Measurements from ENCODE around the gene TPX2.

The TPX2 gene, protein sequence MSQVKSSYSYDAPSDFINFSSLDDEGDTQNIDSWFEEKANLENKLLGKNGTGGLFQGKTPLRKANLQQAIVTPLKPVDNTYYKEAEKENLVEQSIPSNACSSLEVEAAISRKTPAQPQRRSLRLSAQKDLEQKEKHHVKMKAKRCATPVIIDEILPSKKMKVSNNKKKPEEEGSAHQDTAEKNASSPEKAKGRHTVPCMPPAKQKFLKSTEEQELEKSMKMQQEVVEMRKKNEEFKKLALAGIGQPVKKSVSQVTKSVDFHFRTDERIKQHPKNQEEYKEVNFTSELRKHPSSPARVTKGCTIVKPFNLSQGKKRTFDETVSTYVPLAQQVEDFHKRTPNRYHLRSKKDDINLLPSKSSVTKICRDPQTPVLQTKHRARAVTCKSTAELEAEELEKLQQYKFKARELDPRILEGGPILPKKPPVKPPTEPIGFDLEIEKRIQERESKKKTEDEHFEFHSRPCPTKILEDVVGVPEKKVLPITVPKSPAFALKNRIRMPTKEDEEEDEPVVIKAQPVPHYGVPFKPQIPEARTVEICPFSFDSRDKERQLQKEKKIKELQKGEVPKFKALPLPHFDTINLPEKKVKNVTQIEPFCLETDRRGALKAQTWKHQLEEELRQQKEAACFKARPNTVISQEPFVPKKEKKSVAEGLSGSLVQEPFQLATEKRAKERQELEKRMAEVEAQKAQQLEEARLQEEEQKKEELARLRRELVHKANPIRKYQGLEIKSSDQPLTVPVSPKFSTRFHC
- total RNA-seq = 1.1 to 10.0 (median 3.1) reads per million in 4 experiments

DNA sequence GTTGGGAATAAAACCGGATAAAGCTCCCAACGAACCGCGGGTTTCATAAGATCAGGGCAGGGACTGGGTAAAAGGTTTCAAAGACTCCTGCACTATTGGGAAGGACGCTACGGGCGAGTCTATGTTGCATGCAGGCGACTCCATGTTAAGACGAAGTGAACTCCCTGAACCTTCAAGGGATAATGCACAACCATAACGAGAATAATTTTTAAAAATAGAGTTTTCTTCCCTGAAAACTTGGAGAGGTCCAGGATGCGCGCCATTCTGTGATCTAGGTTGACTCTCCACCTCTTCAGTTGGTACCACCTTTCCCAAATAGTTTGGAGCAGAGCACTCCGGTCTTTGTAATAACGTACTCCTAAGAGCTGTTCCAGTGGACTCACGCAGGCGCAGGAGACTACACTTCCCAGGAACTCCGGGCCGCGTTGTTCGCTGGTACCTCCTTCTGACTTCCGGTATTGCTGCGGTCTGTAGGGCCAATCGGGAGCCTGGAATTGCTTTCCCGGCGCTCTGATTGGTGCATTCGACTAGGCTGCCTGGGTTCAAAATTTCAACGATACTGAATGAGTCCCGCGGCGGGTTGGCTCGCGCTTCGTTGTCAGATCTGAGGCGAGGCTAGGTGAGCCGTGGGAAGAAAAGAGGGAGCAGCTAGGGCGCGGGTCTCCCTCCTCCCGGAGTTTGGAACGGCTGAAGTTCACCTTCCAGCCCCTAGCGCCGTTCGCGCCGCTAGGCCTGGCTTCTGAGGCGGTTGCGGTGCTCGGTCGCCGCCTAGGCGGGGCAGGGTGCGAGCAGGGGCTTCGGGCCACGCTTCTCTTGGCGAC lies at the start of gene TPX2:
TSS of gene TPX2 (plus strand) at position 562 of the 821 bp plus-strand sequence. CDS start 18,187 bp downstream, outside the sequence.
- peak; percentile 66 for DNase-seq

DNA sequence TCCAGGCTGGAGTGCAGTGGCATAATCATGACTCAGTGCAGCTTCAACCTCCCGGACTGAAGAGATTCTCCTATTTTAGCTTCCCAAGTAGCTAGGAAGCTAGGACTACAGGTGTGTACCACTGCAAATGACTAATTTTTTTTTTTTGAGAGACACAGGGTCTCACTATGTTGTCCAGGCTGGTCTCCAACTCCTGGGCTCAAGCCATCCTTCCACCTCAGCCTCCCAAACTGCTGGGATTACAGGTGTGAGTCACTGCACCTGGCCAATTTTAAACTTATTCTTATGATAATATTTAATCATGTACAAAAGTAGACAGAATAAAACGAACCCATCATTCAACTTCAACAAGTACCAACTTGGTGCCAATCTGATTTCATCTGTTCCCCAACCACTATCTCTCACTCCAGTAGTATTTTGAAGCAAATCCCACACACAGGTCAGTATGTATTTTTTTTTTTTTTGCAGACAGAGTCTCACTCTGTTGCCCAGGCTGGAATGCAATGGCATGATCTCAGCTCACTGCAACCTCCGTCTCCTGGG lies 48.9 kb upstream of the TPX2 start:
- no peak for DNase-seq

DNA sequence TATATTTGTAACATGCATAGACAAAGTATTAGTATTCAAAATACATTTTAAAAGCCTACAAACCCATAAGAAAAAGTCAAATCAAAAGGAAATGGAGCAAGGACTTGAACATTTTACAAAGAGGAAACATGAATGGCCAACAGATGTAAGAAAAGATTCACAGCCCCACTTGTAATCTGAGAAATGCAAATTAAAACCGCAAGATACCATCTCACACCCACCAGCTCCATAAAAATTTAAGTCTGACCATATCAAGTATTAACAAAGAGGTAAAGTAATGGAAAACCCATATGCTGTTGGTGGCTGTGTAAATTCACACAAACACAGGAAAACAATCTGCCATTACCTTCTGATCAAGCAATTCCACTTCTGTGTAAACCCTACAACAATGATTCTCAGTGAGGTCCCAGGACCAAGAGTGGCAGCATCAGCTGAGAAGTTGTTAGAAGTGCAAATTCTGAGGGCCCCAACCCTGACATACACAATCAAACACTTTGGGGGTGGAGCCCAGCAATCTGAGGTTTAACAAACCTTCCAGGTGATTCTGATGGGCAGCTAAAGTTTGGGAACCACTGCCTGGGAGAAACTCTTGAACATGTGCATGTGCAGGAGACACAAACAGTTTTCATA lies 47.3 kb upstream of the TPX2 start:
- no peak for DNase-seq

DNA sequence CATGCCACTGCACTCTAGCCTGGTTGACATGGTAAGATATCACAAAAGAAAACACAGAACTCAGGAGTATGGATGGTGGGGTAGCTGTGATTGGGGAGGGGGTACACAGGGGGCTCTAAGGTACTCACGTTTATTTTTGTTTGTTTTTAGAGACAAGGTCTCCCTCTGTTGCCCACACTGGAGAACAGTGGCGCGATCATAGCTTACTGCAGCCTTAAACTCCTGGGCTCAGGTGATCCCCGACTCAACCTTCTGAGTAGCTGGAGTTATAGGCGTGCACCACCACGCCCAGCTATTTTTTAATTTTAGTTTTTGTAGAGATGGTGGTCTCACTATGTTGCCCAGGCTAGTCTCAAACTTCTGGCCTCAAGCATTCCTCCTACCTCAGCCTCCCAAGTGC lies 45.7 kb upstream of the TPX2 start:
- DNase-seq = no peak

DNA sequence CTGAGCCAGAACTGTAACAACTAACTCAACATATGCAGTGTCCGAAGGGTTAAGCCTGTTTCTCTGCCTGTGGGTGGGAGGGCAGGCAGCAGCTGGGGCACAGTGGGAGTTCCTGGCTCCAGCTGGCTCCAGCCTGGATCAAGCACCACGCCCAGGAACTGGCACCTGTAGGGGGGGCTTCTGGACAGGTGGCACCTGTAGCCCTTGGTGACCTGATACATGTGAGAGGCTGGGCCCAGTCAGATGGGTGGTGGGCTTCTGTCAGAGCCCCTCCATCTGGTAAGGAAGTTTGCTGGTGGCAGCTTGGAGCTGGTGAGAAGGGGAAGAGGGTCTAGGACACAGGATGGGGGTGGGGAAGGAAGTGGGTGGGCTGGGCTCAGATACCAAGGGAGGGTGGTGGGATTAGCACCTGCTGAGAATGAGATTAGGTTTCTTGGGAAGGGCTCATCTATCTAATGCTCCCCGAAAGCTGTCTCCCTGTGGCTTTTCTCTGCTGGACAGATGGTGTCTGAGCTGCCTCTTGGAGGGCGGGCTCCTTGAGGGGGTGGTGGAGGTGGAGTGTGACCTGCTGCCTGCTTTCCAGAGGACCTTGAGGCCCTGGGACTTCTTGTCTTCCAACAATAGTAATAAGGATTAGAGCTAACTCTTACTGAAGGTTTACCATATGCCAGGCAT lies 45.0 kb upstream of the TPX2 start:
- no peak for DNase-seq

DNA sequence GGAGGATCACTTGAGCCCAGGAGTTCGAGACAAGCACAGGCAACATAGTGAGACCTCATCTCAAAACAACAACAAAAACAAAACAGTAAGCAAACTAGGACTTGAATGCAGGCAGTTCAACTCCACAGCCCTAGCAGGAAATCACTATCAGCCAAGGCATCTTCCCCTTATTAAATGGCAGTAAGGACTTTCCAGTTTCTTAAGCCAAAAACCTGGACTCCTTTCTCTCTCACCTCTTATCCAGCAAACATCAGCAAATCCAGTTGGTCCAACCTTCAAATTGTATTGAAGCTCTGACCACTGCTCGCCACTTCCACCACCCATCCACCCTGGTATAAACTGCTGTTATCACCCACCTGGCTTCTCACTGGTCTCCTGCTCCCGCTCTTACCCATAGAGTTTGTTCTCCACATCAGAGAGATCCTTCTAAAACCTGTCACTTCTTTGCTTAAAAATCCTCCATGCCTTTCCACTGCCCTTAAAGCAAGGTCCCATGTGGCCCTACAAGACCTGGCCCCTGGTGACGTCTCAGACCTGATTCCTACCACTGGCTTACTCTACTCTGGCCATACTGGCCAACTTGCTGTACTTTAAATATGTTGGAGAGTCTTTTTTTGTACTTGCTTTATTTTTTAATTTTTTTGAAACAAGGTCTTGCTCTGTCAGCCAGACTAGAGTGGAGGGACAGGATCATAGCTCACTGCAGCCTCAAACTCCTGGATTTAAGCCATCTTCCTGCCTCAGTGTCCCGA lies 44.1 kb upstream of the TPX2 start:
- DNase-seq = no peak

DNA sequence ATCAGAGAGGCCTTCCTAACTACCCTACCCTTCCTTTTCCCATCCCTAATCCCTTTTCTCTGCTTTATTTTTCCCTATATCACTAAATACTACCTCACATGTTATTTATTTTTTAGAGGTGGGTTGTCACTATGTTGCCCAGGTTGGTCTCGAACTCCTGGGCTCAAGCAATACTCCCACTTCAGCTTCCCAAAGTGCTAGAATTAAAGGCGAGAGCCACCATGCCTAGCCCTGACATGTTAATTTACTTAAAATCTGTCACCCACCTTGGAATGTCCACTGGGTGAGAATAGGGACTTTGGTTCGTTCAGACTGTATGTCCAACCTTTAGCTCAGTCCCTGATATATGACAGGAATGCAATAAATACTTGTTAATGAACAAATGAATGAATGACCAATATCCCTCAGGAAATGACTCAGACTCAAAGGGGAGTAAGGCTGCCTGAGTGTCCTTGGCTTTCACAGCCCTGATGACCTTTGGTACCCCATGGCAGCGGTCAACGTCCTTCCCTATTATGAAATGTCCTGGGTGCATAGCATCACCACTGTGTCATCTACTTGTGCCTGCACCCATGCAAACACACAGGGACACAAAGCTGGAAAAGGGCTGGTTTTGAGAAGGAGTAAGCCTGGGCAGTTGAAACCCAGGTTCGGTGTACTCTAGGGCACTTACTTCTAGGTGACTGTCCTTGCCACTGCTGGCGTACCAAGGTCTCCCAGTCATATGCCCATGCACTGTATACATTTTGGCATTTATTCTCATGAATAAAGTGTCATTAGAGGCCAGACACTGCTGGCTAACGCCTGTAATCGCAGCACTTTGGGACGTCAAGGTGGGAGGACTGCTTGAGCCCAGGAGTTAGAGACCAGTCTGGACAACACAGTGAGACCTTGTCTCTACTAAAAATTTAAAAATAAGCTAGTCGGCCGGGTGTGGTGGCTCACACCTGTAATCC lies 43.0 kb upstream of the TPX2 start:
- DNase-seq = no peak

DNA sequence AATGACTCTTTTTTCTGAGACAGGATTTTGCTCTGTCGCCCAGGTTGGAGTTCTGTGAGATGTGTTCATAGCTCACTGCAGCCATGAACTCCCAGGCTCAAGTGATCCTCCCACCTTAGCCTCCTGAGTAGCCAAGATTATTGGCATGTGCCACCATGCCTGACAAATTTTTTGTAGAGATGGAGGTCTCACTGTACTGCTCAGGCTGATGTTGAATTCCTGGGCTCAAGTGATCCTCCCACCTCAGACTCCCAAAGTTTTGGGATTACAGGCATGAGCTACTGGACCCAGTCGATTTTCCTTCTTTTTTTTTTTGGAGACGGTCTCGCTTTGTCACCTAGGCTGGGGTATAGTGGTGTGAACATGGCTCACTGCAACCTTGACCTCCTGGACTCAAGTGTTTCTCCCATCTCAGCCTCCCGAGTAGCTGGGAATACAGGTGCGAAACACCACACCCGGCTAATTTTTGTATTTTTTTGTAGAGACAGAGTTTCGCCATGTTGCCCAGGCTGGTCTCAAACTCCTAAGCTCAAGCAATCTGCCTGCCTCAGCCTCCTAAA lies 40.8 kb upstream of the TPX2 start:
- no peak for DNase-seq

DNA sequence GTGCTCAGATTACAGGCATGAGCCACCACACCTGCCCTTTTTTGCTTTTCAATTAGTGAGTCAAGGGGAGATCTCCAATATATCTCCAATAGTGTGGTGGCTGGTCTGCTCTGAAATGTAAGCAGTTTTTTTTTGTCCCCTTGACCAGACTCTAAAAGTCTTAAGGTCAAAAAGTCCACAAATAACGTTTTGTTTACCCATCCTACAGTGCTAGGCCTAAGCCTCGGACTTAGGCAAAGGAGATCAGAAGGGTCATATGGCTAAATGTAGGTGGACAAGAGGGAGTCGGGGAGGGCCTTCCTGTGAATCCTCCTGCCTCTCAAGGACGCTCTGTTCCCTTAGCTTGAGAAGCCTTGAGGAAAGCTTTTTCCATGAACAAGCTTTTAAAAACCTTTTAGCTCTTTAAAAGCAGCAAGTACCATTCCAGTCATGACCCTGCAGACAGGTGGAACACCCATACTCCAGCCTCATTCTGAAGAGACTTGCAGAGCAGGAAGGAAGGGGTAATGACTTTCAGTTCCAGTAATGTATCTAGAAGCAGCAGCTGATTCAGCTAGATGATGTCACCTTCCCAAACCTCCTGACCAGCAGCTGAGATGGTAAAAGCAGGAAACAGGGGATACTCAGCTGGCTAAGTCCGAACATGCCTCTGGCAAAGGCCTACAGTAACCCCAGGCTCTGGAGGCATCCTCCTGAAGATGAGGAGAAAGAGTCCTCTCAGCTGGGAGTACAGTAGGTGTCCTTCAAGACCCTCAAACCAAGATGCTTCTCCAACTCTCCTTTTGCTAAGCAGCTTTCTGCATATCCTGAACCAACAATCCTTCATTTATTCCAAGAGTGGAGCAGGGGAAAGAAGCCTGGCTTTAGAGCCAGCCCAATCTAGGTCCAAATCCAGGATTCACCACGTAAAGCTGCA lies 40.0 kb upstream of the TPX2 start:
- no peak for DNase-seq

DNA sequence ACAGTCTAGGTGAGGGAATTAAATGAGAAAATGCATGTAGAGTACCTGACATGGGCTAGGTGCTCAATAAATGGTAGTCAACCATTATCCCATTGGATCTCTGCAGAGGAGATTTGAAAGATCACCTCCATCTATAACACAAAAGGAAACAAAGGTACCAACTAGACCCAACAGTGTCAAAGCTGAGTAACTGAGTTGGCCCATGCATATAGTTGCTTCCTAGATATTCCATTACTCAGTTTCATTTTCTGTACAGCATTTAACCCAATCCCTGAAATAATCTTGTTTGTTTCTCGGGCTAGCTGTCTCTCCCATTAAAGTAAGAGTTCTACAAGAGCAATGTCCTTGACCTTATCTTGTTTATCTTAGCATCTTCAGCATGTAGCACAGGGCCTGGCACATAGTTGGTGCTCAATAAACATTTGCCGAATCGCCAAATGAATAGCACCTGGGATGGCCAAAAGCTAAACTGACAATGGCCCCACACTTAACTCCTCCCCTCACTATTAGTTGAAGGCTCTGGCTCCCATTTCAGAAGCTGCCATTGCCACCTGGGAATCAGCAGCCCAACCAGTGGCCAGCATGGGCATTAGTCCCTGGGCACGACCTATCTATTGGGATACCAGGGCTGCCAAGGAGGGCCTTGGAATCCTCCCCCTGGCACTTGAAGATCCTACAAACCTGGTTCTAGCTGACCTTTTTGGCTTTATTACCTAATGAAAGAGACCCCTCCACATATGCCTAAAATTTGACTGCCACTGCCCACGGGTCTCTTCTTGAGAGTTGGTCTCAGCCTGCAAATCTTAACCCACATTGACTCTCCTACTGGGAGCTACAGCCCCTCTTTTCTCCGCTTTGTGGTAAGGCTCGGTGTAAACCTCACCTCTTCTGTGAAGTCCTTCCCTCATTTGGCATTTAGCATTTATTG lies 39.0 kb upstream of the TPX2 start:
- DNase-seq = no peak

DNA sequence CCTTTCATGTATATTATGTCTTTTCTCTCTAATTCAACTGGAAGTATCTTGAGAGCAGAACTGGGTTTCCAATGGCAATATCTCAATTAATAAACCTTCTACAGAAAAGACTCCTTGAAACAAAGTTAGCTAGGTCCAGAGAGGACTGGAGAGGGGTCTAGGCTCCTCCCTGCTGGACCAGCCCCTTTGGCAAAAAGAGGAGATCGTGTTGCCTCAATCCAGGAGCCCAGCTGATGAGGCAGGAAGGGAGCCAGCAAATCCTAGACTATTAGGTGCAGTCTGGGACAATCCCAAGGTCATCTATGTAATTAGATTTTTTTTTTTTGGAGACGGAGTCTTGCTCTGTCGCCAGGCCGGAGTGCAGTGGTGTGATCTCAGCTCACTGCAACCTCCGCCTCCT lies 38.3 kb upstream of the TPX2 start:
- no peak for DNase-seq

DNA sequence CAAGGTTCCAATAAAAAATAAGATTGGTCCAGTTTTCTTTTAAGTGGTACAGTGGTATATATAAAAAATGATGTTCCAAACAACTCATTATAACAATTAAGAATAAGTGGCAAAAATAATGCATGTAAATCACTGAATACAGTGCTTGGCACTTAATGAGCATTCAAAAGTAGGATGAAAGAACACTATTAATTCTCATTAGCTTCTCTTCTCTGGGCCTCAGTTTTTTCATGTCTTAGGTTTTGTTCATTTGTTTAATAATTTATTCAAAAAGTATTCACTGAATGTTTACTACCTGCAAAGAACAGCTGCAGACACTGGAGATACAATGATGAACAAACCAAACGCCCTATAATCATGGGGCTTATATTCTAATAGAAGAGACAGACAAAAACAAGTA lies 37.5 kb upstream of the TPX2 start:
- no peak for DNase-seq

DNA sequence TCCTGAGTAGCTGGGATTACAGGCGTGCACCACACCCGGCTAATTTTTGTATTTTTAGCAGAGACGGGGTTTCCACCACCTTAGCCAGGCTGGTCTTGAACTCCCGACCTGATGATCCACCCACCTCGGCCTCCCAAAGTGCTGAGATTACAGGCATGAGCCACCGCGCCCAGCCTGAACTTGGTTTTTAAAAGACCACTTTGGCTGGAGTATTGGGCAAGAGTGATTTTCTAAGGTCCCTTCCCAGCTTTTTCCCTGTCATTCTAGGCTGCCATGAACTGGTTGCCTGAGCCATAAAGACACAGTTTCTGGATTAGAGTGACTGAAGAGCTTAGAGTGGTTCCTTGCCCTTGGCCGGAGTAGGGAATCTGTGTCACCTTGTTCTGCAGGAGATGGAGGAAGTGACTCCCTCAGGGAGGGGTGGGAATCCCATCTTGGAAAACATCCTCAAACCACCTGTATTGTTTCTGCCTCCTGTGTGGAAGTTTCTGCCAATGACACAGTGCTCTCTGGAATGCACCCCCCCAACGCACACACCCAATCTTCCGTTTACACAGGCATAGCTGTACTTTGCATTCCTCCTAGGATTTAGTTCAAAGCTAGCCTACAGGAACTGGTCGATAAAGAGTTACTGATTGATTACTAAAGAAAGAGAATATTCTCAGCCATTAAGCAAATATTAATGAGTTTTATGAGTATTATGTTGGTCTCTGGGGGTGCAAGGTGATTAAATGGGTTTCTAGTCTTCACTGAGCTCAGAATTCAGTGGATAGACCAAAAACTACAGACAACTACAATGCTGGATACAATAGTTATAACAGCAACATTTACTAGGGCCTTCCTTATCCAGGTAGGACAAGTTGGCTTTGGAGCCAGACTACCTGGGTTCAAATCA lies 34.6 kb upstream of the TPX2 start:
- DNase-seq = no peak

DNA sequence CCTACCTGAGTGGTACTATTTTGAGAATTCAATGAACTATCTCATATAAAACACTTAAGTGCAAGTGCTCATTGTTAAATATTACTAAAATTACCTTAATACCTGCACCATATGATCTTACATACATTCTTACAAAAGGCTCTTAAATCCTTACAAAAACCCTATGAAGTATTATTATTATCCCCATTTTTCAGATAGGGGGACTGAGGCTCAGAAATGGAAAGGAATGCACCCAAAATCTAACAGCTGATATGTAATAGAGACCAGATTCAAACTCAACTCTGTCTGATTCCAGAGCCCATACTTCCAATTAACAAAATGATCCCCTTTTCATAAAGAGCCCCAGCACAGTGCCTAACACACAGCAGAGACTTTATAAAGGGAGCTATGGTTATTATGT lies 33.9 kb upstream of the TPX2 start:
- DNase-seq = no peak

DNA sequence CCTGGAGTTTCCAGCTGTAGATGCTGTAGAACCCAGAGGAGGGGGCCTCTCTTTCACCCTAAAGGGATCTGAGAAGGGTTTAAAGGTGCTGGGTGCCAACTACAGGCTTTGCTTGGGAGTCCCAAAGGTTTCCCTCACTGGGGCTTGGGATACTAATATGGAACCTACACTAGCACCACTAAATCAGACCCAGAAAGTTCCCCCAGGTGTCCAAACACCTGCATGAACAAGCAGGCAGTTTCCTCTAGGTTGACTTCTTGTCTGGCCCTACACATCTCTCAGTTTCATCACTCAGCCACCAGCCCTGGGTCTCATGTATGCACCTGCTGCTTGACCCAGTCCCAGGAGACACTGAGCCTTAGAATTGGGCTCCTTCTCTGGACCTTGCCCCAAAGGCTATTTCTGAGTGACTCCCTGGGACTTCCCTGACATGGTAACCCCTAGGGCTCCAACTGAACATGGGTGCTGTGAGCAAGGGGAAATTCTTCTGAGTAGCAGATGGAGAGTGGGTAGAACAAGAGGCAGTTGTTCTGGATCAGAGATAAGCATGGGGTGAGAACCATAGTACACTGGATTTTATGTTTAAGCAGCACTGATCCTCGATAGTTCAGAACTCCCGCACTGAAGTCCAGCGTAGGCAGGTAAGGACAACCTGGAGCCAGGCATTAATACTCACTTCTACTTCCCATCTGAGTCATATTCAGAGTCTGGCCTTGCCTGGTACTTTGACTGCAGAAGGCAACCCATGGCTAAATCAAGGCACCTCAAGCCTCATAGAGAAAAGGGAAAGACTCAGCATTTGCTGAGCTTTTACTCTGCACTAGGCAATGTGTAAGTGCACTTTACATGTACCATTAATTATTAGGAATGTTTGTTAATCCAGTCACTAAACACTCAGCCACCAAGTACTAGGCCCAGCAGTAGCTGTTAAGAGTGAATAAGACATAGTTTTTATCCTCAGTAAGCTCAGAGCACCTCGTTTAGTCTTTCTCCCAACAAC lies 33.2 kb upstream of the TPX2 start:
- DNase-seq = no peak

All from effector CD8-positive, alpha-beta T cell (primary cell).